Activated T-cell treated with anti-CD3 and anti-CD28 coated beads for 24 hours (primary cell): Measurements from ENCODE around the gene TRAPPC8.
"Not testable (repeated sequence)": the region's sequence is repeated elsewhere in the genome, so short reads cannot be mapped to it uniquely, and the experiment has no call there.

ENCODE experiments used
- DNase-seq: peaks from one replicate; pipeline ENCODE4 v3.0.0-alpha.2; 2020; ENCODE audit warnings: low read depth

Gene TRAPPC8

DNA sequence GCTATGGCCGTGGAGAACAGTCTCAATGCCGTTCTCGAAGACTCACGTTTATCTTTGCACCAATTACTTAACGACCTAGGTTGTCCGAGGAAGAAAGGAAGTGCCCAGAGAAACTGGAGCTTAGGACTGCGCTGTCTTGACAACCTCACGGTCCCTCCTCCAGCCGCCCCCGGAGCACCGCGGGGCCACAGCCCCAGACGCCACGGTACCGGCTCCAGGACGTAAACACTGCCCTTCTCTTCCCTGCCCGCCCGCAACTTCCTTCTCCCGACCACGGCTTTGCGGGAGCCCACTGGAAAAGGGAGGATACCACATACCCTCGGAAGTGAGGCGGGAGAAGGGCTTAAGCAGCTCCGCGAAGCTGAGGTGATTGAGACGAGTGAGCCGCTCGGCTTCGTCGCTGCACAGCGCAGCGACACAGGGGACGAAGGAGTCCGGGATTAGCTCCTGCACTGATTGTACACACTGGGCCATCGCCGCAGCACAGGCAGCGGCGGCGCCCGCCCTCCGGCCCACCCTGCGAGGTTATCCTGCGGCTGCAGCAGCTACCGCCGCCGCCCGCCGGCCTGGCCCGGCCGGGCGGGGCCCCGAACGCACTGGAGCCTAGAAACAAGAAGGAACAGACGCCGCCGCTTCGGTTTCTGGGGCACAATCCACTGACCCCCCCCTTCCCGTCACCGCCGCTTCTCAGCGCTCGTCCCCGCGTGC, 483 bp downstream of the TRAPPC8 start:
- peak; percentile 19 for DNase-seq

DNA sequence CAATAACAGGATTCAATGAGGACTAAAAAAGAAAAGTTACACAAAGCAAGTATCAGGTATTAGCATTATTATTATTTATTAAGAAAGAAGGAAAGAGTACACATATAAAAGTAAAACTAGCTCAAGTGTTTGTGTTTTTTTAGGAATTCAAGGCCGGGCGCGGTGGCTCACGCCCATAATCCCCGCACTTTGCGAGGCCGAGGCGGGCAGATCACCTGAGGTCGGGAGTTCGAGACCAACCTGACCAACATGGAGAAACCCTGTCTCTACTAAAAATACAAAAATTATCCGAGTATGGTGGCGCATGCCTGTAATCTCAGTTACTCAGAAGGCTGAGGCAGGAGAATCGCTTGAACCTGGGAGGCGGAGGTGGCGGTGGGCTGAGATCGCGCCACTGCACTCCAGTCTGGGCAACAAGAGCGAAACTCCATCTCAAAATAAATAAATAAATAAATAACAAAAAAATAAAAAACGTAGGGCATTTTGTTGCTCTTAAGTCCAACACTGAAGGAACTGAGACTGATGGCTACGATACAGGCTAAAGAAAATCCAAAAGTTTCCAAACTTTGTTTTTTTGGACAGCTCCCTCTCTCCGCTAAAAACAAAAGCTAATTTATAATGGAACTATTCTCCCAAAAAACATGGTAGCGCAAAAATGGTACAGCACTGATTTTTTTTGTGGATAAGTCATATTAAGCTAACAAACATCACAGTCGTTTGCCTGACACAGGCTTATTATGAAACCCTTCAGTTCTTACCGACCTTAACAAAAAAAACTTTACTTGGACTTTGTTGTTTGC, 1.7 kb downstream of the TRAPPC8 start:
- DNase-seq, result no peak

DNA sequence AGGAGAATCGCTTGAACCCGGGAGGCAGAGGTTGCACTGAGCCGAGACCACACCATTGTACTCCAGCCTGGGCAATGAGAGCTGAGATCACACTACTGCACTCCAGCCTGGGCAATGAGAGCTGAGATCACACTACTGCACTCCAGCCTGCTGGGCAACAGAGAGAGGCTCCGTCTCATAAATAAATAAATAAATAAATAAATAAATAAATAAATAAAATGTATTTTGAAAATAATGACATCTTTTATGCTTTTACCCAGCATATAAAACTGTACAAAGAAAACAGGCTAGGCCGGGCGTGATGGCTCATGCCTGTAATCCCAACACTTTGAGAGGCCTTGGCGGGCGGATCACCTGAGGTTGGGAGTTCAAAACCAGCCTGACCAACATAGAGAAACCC, 8.2 kb downstream of the TRAPPC8 start:
- DNase-seq, result not testable (repeated sequence)

DNA sequence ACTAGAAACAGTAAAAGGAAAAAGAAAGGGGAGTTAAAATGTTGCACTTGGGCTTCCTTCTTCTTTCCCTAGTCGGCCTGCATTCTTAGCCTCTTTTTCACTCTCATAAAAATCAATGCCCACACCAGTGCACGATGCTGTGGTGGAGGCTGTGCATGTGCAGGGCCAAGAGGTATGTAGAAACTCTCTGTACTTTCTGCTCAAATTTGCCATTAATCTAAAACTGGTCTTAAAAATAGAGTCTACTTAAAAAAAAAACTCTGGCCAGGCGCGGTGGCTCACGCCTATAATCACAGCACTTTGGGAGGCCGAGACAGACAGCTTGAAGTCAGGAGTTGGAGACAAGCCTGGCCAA, 11.1 kb downstream of the TRAPPC8 start:
- DNase-seq, result no peak

DNA sequence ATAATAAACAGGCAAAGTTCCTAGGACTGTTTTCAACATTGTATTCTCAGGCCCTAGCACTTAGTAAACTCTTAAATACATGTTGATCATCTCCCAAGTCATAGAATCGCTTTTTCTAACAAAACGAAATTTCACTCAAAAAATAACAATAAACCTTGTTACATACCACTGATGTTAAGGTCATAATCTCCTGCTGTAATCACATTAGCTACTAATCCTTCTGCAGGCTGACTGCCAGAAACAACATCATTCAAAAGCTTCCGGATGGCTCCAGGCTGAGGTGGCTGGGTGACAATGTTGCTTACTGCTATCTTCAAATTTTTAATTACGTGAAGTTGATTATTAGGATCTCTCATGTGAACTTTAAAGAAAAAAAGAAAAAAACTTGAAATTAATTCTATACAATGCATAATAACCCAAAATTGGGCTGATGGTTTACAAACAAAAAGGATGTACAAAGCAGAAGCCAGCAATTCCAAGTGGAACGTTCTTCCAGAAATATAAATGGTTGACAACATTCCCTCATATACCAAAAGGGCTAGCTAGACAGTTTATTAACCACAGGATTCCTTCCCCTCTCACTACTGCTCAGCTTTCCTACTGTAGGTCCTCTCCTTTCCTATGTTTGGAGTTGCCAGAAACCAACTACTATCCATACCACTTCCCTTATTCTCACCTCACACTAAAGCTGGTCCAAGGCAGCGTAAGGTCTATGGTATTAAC, 11.6 kb downstream of the TRAPPC8 start:
- no peak for DNase-seq

DNA sequence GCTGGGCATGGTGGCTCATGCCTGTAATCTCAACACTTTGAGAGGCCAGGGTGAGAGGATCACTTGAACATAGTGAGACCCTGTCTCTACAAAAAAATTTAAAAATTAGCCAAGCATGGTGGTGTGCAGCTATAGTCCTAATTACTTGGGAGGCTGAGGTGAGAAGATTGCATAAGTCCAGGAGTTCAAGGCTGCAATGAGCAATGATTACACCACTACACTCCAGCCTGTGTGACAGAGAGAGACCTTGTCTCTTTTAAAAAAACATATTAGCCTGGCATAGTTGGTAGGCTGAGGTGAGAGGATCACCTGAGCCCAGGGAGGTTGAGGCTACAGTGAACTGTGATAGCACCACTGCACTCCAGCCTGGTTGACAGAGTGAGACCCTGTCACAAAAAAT, 13.7 kb downstream of the TRAPPC8 start:
- DNase-seq, result no peak

DNA sequence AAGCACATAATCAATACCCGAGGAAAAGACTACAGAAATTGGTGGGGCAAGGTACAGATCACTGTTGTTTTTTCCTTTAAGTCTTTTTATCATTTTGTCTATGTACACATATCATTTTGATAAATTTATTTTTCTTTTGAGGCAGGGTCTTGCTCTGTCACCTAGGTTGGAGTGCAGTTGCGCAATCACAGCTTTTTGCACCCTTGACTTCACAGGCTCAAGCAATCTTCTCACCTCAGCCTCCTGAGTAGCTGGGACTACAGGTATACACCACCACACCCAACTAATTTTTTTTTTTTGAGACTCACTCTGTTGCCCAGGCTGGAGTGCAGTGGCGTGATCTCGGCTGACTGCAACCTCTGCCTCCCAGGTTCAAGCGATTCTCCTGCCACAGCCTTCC, 15.9 kb downstream of the TRAPPC8 start:
- not testable (repeated sequence) for DNase-seq

DNA sequence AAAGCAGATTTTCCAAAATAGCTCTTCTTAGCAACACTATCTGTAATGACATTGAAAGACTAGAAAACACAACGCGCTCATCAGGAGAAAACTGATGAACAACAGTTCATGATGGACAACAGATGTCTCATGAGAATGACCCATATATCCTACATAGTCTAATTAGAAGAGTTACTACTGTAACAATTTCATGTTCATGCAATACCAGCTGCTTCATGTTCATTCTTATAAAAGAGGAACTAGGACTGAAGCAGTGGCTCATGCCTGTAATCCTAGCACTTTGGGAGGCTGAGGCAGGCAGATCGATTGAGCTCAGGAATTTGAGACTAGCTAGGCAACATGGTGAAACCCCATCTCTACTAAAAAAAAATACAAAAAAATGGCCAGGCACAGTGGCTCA, 22.7 kb downstream of the TRAPPC8 start:
- no peak for DNase-seq

DNA sequence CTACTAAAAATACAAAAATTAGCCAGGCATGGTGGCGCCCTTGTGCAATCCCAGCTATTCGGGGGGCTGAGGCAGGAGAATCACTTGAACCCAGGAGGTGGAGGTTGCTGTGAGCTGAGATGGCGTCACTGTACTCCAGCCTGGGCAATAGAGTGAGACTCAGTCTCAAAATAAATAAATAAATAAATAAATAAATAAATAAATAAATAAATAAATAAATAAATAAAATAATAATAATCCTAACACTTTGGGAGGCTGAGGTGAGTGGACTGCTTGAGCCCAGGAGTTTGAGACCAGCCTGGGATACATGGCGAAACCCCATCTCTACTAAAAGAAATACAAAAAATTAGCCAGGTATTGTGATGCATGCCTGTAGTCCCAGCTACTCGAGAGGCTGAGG, 23.6 kb downstream of the TRAPPC8 start:
- not testable (repeated sequence) for DNase-seq

DNA sequence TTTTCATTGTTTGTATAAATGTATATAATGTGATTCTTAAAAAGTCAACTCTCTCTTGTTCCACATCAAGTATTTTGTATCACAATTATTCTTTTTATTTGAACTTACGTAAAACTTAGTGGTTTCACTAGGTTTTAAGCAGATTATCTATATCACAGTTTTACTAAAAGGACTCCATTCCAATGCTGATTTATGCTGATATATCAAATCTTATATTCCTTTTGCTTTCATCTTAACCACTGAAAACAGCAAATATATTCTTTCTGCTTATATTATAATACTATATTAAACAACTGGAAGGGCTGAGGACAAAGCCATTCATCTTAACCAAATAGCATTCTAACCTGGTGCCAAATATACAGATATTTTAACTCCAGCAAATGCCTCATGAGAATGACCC, 24.2 kb downstream of the TRAPPC8 start:
- DNase-seq, result no peak

DNA sequence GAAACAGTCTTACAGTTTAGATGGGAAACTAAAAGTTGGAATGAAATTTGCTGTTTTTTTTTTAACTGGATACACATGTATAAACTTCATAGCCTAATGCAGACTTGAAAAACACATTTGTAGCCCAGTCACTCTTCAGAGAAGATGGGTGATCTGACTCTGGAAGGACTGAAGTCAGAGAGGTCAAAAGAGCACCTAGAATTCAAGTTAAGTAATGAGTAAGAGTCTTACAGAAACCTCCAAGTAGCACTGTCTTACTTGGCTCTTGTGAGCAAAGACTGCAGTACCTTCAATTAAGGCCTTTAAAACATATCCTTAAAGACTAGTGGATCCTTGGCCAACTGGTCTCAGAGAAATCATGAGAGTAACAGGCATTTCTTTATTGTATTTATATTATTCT, 41.9 kb downstream of the TRAPPC8 start:
- no peak for DNase-seq

DNA sequence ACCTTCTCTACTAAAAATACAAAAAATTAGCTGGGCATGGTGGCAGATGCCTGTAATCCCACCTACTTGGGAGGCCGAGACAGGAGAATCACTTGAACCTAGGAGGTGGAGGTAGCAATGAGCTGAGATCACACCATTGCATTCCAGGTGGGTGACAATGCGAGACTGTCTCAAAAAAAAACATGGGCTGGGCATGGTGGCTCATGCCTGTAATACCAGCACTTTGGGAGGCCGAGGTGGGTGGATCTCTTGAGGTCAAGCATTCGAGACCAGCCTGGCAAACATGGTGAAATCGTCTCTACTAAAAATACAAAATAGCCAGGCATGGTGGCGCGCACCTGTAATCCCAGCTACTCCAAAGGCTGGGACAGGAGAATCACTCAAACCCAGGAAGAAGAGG, 43.2 kb downstream of the TRAPPC8 start:
- DNase-seq, result not testable (repeated sequence)

DNA sequence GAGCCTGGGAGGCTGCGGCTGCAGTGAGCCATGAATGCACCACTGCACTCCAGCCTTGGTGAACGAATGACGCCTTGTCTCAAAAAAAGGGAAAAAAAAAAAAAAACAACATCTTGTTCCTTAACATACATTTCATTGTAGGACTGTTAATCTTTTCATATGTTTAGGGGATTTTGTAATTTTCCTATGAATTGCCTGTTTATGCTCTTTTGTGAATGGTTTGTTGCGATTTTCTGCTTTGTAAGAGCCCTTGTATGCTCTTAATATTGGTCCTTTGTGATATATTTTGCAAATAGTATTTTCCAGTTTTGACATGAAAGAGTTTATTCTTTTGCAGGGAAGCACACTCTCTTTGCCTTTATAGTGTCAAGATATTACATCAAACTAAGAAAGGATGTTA, 50.0 kb downstream of the TRAPPC8 start:
- DNase-seq, result no peak

DNA sequence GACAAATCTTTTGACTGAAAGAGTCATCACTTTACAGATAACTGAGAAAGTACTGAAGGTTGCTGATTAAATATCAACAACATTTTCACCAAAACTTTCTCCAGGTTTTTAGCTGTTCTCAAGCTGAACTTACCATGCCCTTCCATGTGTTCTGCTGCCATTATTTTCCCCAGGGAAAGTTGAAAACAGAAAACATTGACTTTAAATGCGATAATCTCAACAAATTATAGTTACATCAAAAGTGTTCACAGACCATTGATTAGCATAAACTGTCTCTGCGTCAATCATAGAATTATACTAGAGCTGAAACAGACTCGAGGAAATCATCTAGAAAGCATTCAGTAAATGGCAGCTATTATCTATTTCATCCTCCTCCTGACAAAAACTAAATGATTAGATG, 51.4 kb downstream of the TRAPPC8 start:
- DNase-seq, result no peak

DNA sequence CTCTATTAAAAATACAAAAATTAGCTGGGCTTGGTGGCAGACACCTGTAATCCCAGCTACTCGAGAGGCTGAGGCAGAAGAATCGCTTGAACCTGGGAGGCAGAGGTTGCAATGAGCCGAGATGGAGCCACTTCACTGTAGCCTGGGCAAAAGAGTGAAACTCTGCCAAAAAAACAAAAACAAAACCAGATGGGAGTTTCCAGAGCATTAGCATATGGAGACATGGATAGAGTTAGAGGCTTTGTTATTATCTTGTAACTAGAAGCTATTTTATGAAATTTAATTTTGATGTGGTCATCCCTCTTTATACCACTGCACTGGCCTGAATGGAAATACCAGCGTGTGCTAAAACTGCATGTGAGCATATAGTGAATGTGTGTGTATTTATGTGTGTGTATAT, 58.9 kb downstream of the TRAPPC8 start:
- DNase-seq, result no peak

DNA sequence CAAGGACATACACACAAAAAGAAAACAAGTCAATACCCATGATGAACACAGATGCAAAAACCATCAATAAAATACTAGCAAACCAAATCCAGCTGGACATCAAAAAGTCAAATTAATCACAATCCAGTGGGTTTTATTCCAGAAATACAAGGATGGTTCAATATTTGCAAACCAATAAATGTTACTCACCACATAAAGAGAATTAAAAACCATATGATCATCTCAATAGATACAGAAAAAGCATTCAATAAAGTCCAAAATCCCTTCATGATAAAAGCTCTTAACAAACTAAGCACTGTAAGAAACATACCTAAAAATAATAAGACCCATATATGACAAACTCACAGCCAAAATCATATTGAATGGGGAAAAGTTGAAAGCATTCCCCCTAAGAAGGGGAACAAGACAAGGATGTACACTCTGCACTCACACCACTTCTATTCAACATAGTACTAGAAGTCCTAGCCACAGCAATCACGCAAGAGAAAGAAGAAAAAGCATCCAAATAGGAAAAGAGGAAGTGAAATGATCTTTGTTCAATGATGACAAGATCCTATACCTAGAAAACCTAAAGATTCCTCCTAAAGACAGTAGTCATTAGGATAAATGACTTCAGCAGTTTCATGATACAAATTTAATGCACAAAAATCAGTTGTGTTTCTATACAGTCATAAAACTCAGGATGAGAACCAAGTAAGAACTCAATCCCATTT, 62.6 kb downstream of the TRAPPC8 start:
- no peak for DNase-seq

DNA sequence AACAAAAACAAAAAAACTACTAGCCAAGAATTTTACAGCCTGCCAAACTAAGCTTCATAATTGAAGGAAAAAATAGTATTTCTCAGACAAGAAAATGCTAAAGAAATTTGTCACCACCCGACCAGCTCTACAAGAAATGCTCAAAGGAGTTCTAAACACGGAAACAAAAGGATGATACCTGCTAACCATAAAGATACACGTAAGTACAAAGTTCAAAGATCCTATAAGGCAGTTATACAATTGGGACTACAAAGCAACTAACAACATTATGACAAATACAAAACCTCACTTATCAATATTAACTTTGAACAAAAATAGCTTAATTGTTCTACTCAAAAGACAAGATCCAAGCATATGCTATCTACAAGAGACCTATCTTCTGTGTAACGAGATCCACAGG, 64.6 kb downstream of the TRAPPC8 start:
- no peak for DNase-seq

DNA sequence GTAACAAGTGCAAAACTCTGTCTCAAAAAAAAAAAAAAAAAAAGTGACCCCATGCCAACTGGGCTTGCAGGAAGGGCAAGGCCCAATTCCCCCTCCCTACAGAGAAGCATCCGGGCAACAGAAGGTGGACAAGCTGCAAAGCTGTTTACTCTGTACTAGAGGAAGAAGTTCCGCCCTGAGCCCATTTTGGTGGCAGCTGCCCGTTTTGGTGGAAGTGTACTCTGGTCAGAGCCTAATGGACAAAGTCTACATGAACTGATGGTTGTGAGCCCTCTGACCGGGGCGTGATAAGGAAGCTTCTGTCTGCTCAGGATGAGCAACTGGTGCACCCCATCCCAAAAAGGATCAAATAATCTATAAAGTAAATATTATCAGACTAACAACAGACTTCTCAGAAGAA, 65.0 kb downstream of the TRAPPC8 start:
- DNase-seq, result no peak

DNA sequence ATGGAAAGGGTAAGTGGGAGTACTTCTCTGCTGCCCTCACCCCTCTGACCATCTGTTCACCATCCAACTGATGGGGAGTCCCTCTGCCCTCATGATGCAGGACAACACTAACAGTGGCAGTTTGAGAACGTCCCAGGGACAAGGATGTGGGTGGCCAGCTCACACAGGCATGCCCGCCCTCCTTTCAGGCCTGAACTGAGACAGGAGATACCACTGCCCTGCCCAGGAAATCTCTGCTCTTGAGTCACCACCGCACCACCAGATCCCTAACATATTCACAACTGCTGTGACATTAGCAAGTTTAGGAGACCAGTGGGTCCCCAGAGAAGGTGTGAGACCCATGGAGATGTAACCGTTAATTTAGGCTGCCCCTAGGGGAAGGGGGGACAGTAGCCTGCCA, 66.2 kb downstream of the TRAPPC8 start:
- no peak for DNase-seq

DNA sequence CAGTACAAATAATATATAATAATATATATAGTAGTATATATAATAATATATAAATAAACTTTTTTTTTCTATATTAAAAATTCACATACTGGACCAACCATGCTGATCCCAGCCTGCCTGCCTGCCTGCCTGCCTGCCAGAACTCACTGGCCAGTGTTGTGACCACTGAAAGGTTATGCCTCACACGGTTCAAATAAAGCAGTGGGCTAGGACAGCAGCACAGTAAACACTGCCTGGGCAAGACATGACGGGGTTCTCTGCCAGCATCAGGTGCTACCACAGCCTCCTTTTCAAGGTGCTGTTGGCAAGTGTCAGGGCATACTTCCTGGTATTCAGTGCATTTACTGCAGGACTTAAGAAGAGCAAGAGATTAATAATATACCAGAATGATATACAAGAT, 67.6 kb downstream of the TRAPPC8 start:
- no peak for DNase-seq

DNA sequence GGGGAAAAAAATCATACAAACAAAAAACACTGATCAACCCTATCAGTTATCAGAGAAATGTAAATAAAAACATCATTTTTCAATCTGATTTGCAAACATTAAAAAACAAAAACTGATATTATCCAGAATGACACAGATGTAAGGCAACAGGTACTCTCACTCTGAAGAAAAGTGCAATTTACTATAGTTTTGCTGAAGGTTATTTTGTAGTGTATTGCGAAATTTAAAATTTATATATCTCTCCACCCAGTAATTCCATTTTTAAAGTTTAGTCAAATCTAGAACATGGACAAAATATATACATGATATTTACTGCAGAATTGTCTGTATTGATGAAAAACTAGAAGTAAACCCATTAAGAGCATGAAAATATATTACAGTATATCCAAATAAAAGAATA, 79.8 kb downstream of the TRAPPC8 start:
- DNase-seq, result no peak

DNA sequence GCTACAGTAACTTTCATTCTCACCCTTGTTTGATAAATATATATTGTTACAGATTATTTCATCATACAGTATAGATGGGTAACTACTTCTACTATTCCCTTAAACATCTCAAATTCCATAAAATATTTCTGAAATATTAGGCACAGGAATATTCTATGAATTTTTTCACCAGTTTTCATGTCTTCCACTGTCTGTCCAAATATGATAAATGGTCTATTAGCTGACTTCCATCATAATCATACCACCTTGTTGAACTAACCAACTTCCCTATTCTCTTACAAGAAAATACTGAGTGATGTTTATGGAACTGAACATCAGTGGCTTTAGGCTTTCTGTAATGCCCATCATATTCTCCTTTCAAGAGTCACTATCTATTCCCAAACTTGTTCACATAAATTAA, 82.4 kb downstream of the TRAPPC8 start:
- DNase-seq, result no peak
